Activated T-cell treated with anti-CD3 and anti-CD28 coated beads for 1 hour (primary cell): ENCODE data around the gene SH3RF1.

ENCODE experiments used
- DNase-seq: peaks from one replicate; pipeline ENCODE4 v3.0.0-alpha.2; 2020; ENCODE audit warnings: low read depth

Gene SH3RF1

GRCh38 chr4:169163495-169163894 lies 107.3 kb downstream of the SH3RF1 start:
- no peak for DNase-seq

DNA sequence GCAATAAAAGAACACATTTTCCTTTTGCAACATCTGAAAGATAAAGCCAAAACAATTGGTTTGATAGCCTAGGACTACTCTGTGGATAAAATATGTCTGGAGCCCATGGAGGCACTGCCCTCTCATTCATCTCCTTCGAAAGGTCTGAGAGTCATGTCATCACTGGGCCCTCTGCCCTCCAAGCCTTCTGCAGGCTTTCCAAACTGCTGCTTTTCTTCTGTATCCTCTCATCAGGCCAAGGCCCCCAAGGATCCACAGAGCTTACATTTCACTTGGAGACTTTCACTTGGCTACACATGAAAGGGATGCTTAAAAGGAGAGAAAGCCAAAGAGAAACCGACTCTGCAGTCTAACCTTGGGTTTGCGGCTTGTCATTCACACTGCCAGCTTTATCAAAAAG lies 109.9 kb downstream of the SH3RF1 start:
- DNase-seq: no peak

DNA sequence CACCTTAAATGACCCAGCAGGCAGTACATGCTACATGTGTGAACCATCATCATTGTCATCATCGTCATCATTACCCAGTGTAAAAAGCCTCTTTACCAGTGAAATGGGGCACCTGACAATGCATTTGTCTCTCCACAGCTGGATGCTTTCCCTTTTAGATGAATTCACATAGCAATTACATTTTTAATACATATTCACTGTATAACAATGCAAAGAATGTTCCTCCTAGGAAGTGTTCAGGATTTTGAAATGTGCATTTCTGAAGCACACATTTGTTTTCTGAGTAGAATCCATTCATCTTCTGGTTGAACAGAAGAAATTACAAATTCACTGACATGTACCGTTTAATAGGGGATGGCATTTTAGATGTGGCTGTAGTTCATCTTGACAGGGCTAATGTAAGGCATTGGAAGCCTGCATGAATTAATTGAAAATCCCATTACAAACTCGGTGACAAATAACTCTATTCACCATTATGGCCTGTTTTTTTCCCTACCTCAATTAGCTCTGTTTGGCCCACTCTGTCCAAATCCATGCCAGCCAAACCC lies 111.1 kb downstream of the SH3RF1 start:
- no peak for DNase-seq

DNA sequence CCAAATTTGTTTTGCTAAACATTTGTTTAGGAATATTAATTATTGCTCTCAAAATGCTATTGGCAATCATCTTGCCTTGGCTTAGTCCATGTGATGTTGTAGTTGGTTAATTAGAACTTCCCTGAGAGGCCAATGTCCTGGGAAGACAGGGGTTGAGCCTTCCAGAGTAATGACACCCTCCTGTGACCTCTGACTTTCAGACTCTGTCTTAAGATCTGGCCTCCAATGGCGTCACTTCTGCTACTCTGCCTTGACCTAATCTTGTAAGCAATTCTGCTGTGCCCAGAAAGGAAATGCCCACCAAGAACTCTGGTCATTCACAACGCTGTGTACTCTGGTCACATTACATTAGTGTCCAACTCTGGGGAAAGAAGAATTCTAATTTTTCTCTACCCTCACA lies 111.9 kb downstream of the SH3RF1 start:
- DNase-seq: no peak

- DNase-seq: no peak
Observed at GRCh38 chr4:169158046-169158445, 112.7 kb downstream of the SH3RF1 start.

GRCh38 chr4:169156392-169156791 lies 114.4 kb downstream of the SH3RF1 start:
- no peak for DNase-seq

GRCh38 chr4:169154121-169154520 lies 116.6 kb downstream of the SH3RF1 start:
- no peak for DNase-seq

DNA sequence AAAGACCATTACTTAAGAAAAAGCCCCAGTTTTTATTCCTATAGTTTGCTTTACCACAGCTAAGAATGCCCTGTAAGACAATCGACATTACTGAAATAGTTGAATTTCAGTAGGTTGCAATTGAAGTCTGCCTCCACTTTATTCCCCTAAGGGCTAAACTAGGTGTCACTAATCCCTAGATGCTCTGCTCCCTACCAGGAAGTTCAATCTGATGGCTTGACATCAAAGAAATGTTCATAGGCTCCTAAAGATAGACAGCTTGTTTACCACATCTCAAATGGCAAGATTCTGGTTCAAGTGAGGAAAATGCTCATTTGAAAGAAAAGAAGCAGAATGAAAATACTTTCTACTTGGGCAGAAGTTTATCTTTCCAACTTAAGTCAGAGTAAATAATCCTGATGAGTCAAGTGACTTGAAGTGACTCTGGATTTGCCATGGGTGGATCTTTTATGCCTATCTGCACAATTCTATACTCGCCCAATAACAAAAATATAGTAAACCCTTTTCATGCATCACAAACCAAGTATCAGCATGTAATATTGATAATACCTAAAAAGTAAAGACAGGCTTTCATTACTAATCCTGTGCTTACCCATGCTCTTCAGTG lies 117.2 kb downstream of the SH3RF1 start:
- no peak for DNase-seq

GRCh38 chr4:169152899-169153298 lies 117.9 kb downstream of the SH3RF1 start:
- DNase-seq: no peak

- DNase-seq: no peak
Observed at GRCh38 chr4:169152098-169152497, 118.7 kb downstream of the SH3RF1 start.

DNA sequence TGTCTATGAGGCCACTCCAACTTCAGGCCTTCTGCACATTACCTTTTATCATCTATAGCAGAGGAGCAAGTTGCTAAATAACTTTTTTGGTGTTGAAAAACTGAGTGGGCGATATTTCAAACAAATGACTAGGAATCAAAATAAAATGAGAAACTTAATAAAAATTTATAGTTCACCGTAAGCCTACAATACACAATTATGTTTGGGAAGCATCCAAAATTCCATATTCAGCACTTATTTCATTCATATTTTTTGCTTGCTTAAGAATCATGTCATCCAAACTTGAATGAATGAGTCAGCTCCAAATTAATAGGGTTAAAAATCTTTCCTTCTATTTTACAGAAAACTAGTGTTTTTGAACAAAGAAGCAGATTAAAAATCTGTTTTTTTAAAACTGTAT lies 119.1 kb downstream of the SH3RF1 start:
- DNase-seq: no peak

DNA sequence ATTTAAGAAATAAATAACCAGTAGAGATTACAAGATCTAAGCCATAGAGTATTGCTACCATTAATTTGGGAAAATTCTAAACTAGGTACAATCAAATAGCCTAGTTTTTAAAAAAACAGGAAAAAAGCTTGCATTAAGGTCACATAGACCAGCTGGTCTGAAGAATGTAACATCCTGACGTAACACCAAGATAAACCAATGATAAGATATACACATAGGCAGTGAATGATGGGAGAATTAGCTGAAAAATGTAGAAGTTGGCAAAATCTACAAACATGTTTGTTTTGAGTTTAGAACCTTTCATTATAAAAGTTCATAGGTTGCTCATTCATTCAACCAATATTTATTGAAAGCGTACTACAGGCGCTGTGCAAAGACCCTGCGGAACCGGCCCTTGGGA lies 120.0 kb downstream of the SH3RF1 start:
- no peak for DNase-seq

DNA sequence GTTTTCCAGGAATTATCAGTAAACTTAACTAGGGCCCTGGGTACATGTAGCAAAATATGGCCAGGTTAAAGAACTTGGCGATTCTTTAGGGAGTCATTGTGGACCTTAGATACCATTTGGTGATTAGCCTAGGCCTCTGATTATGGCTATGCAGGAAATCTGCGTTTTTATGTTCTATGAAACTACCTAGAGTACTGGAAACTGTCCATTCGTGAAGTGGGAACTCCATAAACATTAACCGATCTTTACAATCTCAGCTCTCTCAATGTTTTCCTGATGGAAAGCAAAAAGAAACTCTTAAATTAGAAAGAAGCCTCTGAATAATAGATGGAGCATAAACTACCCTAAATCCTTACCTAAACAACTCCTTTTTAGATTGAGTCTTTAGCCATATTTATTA lies 121.9 kb downstream of the SH3RF1 start:
- DNase-seq: no peak

- DNase-seq: no peak
Observed at GRCh38 chr4:169147191-169147590, 123.6 kb downstream of the SH3RF1 start.

GRCh38 chr4:169144061-169144600 lies 126.6 kb downstream of the SH3RF1 start:
- DNase-seq: no peak

DNA sequence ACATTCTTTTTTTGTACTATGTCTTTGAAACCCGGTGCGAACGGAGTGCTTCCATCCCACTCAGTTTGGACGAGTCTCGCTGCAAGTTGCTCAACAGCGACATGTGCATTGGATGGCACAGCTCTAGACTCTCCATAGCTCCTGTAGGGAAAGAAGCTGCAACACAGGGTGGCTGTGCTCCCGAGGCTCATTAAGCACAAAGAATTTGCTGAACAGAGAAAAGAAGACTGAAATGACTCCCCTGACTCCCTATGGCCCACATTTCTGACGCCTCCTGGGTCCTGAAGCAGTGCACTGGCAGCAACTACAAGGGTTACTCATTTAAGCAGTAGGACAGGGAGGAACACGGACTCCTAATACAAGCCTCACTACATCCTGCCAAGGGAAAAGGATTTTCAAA lies 127.4 kb downstream of the SH3RF1 start:
- DNase-seq: no peak

GRCh38 chr4:169142906-169143305 lies 127.8 kb downstream of the SH3RF1 start:
- no peak for DNase-seq

DNA sequence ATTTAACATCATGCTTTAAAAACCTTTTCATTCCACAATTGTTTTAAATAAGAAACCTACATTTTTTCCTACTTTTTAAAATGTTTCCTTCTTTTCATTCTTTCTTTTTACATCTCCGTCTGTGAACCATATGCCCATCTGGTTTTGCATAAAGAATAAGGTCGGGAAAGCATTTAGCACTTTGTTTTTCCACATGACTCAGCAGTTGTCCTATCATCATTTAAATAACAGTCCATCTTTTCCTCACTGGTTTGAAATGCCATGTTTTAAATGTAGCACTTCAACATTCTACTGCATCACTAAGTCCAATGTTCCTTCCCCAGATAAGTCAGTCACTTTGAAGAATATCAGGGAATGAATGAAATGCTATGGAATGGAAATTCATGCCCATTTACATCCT lies 128.4 kb downstream of the SH3RF1 start:
- no peak for DNase-seq

- no peak for DNase-seq
Observed at GRCh38 chr4:169139021-169139420, 131.7 kb downstream of the SH3RF1 start.

GRCh38 chr4:169137558-169137920 lies 133.2 kb downstream of the SH3RF1 start:
- DNase-seq: no peak

GRCh38 chr4:169136796-169137557 lies 133.8 kb downstream of the SH3RF1 start:
- no peak for DNase-seq

DNA sequence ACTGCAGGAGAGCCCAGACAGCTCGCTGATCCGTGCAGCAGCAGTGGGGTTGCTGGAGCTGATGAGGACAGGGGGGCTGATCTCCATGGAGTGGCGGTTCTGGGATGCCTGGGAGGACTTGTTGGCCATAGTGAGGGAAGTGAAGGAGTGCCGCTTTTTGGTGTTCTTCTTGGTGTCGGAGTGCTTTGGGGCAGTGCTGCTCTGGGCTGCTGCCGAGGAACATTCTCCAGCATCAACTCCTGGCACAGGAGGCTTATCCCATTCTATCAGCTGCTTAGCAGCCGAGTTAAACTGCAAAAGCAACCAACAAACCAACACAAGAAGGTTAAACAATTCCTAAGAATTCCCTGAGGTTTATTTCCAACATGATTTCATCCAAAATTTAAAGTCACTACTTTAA lies 134.4 kb downstream of the SH3RF1 start:
- no peak for DNase-seq

DNA sequence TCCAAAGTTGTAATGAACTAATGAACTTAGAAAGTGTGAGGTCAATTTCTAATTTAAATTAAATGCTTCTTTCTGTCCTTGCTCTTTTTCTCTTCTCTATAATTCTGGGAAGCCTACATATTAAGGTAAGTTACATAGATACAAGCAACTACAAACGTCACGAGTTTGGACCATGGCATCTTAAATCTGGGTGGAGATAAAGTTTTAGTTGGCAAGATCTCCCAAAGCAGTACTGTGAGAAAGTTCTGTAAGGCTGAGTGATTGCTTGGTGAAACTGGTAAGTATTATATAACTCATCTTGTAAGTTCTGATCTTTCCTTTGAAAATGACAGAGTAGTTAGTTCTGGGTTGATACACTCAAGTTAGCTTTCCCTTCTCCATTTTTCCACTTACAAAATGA lies 135.0 kb downstream of the SH3RF1 start:
- DNase-seq: no peak

GRCh38 chr4:169133932-169134331 lies 136.8 kb downstream of the SH3RF1 start:
- DNase-seq: no peak
